Suprapubic skin (tissue), 4 donors: ENCODE results near the gene FRAS1.

Source experiments
- EP300 ChIP-seq: sonication (generic); formaldehyde crosslinking; IDR thresholded peaks from one replicate; pipeline ENCODE4 v1.6.1; 2017; ENCODE audit warnings: antibody characterized with exemption
- POLR2A ChIP-seq, 2 donors: fragments of 450-650 bp; IDR thresholded peaks; one replicate each; pipeline ENCODE4 v1.6.1; 2017; ENCODE audit warnings: antibody characterized with exemption in 2 of 2, mild to moderate bottlenecking in 2 of 2, moderate library complexity in 2 of 2
- POLR2AphosphoS5 ChIP-seq, 3 donors: sonication (generic); formaldehyde crosslinking; IDR thresholded peaks; one replicate each; pipeline ENCODE4 v1.6.1; 2017; ENCODE audit warnings: antibody characterized with exemption in 3 of 3
- TF ChIP-seq, protein P1 (sequence below), 2 donors: fragments of 200-600 bp in 1 of 2; fragments of 450-650 bp in 1 of 2; sonication (generic) in 1 of 2; IDR thresholded peaks; one replicate each; pipeline ENCODE4 v1.5.1; 2016 to 2019; ENCODE audit warnings: antibody characterized with exemption in 2 of 2, mild to moderate bottlenecking in 1 of 2, moderate library complexity in 1 of 2

DNA sequence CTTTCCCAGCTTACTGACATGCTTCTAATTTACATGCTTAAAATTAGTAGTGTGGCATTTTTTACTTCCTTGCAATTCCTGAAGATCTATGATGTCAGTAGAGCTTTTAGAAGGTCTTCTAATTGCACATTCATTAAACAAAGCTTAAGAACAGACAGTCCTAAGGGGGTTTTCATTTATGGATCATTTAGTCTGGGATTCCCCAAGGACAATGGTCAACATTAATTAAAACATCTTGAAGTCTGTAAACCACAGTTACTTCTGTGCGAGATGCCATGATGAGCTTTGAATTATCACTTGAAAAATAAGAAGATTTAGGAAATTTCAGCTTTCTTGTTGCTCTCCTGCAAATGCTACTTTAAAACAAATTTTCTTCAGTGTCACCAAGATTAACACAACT is 514.7 kb downstream of the FRAS1 start:
- TF ChIP-seq POLR2A (IDR thresholded peaks at IDR 0.05) (no peak), EP300 (no peak), POLR2AphosphoS5 (IDR thresholded peaks at IDR 0.05) (no peak)
- TF ChIP-seq, protein P1, sequence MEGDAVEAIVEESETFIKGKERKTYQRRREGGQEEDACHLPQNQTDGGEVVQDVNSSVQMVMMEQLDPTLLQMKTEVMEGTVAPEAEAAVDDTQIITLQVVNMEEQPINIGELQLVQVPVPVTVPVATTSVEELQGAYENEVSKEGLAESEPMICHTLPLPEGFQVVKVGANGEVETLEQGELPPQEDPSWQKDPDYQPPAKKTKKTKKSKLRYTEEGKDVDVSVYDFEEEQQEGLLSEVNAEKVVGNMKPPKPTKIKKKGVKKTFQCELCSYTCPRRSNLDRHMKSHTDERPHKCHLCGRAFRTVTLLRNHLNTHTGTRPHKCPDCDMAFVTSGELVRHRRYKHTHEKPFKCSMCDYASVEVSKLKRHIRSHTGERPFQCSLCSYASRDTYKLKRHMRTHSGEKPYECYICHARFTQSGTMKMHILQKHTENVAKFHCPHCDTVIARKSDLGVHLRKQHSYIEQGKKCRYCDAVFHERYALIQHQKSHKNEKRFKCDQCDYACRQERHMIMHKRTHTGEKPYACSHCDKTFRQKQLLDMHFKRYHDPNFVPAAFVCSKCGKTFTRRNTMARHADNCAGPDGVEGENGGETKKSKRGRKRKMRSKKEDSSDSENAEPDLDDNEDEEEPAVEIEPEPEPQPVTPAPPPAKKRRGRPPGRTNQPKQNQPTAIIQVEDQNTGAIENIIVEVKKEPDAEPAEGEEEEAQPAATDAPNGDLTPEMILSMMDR (IDR thresholded peaks at IDR 0.05): no peak
